Right ventricle myocardium inferior (tissue), 1 donor: ENCODE results near the gene MBTPS2. TPM values are rescaled to one million over a fixed set of nuclear protein-coding genes. Genes with fewer than 3 reads are reported as not detected.

Experiments
- ATAC-seq: fragments of 200-7000 bp; cut with Tn5 transposase; one replicate; pipeline ENCODE4 v1.9.1; 2020; ENCODE audit warnings: mild to moderate bottlenecking, moderate library complexity
- DNase-seq: peaks from one replicate; pipeline ENCODE4 v3.0.0; 2021; ENCODE audit errors: missing footprints
- intact Hi-C: fragments of 100-400 bp; cut with DNase I; formaldehyde crosslinking; loops from one replicate; pipeline ENCODE4 v1.11.0; 2022
- total RNA-seq: library from RNA; stranded (reverse); fragmentation: NEBNext Ultra II Directional; extraction: Animal tissue kit (Norgen Biotek cat#: 25700); gene quantifications from one replicate; pipeline ENCODE4 v1.2.1, GENCODE V29; 2021
- donor health status: DM: no; HTN: yes; CAD: no; lungs with severe emphysema.

The MBTPS2 gene
- total RNA-seq, 1 donor from 2014 or later = 8.3 TPM

- no peak for DNase-seq
- ATAC-seq = no peak
- intact Hi-C loops = no loop called here
Observed at GRCh38 chrX:21926527-21927278, 87.3 kb downstream of the MBTPS2 start.

- DNase-seq (no peak), ATAC-seq (no peak)
- intact Hi-C loops = no loop called here
Observed at GRCh38 chrX:21929209-21929608, 89.8 kb downstream of the MBTPS2 start.

- intact Hi-C loops = no loop called here
- DNase-seq (no peak), ATAC-seq (no peak)
Observed at GRCh38 chrX:21930986-21931385, 91.6 kb downstream of the MBTPS2 start.

GRCh38 chrX:21932292-21933002 is 93.0 kb downstream of the MBTPS2 start:
- intact Hi-C loops = no loop called here
- ATAC-seq (no peak), DNase-seq (no peak)

GRCh38 chrX:21933077-21933476 is 93.7 kb downstream of the MBTPS2 start:
- DNase-seq (no peak), ATAC-seq (no peak)
- intact Hi-C loops = no loop called here

GRCh38 chrX:21934414-21934813 is 95.0 kb downstream of the MBTPS2 start:
- no peak for DNase-seq
- ATAC-seq = no peak
- intact Hi-C loops = no loop called here

Other genes starting within 250 kb of the MBTPS2 start
- gene KLHL34, start 181.3 kb upstream of the MBTPS2 start, total RNA-seq = 3.8 TPM
- gene SMPX, start 81.5 kb upstream of the MBTPS2 start, total RNA-seq = 661 TPM
- 0.46 TPM for gene YY2, start 16.4 kb downstream of the MBTPS2 start, total RNA-seq
- 54.4 TPM for gene SMS, start 101.1 kb downstream of the MBTPS2 start, total RNA-seq
- 0.08 TPM for gene PHEX, start 192.7 kb downstream of the MBTPS2 start, total RNA-seq